Hypothalamus (tissue), 51 donors: ENCODE results near the gene CRYBG2.
A peak's percentile ranks its signal among the peaks of the same experiment; 100 is the strongest.

ENCODE experiments used
- DNase-seq, 51 donors: peaks; one replicate each; lab custom pipeline; 2025; lab: John Stamatoyannopoulos, UW

CRYBG2 gene

GRCh38 chr1:26370591-26371382 is 16.9 kb upstream of the CRYBG2 start:
- DNase-seq: no peak

DNA sequence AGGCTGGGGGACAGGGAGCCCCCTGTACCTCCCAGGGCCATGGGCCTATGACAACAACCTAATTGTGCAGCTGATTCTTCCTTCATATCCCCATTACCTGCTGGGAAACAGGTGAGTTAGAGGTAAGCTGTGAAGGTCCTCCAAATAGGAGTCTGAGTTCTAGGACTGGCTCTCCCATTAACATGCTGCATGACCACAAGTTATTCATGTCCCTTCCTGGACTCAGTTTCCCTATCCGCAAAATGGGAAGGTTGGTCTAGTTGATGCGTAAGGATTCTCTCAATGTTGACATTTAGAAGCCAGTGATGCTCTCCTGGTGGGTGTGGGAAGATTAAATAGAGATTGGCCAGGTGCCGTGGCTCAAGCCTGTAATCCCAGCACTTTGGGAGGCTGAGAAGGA is 14.6 kb upstream of the CRYBG2 start:
- no peak for DNase-seq

DNA sequence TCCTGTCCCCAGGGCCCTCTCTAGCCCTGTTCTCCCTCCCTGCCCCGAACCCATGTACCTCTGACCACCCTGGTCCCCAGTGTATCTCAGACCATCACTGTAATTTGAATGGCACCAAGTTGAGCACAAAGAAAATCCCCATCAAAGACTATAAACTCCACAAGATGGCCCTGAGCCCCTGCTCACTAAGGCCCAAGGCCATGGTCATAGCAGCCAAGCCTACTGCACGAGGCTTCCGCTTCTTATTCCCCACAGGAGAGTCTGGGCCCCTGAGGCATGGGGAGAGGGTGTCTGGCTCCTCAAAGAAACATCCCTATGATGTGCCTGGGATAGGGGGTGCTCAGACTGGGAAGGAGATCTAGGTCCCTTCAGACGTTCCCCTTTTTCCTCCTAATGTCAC is 14.1 kb upstream of the CRYBG2 start:
- DNase-seq: no peak

- DNase-seq: no peak
Measured at GRCh38 chr1:26367441-26367840, 13.5 kb upstream of the CRYBG2 start.

GRCh38 chr1:26364956-26365355 is 11.0 kb upstream of the CRYBG2 start:
- DNase-seq: peak in 6 of 51 donors; percentile 2 to 16 (median 10)

DNA sequence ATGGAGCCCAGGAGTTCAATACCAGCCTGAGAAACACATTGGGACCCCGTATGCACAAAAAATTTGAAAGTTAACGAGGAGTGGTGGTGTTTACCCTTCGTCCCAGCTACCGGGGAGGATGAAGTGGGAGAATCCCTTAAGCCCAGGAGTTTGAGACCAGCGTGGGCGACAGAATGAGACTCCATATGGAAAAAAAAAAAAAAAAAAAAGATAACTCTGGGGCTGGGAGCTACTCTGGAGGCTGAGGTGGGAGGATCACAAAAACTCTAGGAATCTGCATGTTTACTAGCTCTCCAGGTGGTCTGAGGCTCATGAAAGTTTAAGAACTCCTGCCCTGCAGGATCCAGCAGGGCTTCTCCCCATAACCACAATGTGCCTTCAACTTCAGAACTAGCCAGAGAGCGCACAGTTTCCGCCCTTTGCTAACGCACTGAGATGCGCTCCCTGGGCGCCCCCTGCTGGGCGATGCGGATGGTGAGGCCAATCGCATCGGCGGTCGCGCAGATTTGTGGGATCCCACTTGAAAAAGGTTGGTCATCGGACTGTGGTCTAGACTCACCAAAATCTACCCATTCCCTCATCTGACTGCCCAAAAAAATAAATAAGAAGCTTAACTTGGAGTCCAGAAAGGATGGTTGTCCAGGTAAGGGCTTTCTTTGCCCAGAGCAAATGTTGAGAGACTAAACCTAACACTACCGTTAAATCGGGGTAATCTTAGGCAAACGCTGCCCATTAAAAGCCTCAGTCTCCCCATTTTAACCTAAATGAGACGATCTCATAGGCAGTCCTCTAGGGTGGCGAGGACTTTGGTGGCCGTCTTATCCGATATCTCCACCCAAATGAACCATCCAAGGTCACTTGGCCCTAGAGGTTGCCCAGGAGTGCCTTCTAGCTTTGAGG is 9.9 kb upstream of the CRYBG2 start:
- DNase-seq: peak in 33 of 51 donors; percentile 1 to 76 (median 19)

GRCh38 chr1:26362331-26362730 is 8.4 kb upstream of the CRYBG2 start:
- no peak for DNase-seq

GRCh38 chr1:26361605-26362122 is 7.7 kb upstream of the CRYBG2 start:
- DNase-seq: no peak

GRCh38 chr1:26360807-26361604 is 7.1 kb upstream of the CRYBG2 start:
- no peak for DNase-seq

- no peak for DNase-seq
Measured at GRCh38 chr1:26359981-26360806, 6.3 kb upstream of the CRYBG2 start.

DNA sequence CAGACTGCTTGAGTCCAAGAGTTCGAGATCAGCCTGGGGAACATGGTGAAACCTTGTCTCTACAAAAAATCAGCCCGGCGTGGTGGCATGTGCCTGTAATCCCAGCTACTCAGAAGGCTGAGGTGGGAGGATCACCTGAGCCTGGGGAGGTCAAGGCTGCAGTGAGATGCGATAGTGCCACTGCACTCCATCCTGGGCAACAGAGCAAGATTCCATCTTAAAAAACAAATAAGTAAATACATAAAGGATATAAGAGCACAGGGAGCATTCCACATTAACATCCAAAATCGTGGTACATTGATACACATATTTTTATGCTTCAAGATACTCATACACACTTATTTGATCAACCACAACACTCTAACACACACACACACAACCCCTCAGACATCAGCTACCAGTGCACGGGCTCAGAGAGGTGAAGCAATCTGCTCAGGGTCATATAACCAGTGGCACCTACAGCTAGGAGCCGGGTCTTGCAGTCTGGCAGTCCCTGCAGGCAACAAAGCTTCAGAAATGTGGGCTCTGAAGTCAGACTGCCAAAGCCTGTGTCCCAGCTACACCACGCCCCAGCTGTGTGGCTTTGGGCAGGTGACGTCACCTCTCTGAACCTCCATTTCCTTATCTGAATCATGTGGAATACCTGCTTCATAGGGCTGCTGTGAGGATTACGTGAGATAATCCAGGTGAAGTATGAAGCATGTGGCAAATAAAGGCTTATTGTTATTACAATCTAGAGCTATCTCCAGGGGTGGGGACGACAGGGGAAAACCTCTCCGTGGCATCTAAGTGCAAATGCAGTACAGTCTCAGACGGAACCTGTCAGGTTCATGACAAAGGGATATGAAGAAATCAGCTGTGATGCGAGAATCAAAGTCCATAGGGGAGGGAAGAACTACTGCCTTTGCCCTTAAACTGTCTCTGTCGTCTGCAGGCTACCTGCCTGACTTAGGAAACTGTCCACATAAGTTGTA is 4.8 kb upstream of the CRYBG2 start:
- no peak for DNase-seq

DNA sequence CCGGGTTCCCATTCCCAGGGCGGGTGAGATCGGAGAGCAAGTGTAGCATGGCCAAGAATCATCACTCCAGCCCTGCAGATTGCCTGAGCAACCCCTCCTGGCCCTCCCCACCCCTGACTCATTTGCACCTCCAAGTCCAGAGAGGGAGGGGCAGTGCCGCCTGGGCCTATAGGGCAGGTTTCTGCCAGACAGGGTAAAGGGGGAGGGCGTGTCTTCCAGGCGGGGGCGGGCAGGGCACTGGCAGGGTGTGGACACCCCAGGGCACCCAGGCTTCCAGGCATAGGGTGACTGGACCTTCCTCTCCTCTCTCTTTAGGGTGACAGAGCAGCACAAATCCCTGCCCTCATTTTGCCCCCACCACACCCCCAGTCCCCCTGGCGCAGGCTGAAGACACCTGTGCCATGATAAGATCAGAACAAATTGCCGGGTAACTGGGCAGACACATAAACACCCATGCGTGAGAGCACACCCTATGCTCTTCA is 3.2 kb upstream of the CRYBG2 start:
- no peak for DNase-seq

DNA sequence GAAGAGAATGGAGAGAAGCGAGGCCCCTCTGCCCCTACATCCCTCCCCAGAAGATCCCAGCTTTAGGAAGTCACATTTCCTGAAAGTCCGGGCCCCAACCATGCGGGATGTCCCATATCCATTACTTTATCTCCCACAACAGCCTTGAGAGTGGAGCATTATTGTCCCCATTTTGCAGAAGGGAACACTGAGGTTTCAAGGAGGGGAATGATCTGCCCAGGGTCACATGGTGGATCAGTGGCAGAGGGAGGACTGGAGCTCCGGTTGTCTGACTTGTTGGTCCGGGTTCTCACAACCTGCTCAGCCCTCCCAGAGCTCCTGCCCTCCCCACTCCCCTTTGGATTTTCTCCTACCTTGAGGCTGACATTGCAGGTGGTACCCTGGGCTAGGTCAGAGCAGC is 2.2 kb upstream of the CRYBG2 start:
- no peak for DNase-seq

DNA sequence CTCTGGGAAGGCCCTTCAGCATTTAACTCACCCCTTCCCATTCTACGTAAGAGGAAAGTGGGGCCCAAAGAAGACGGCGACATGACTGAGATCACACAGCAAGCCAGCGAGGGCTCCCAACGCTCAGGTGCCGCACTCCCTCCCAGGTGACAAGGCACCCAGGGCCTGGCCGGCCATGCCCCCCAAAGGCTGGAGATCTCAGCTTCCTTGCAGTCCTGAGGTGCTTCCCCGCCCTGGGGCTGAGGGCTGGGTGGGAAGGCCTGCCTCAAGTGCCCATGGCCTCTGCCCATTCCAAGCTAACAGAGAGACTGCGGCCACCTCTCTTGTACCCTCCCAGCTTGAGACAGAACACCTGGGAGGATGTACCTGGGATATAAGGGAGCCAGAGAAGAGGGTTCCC is 1.0 kb upstream of the CRYBG2 start:
- DNase-seq: no peak

DNA sequence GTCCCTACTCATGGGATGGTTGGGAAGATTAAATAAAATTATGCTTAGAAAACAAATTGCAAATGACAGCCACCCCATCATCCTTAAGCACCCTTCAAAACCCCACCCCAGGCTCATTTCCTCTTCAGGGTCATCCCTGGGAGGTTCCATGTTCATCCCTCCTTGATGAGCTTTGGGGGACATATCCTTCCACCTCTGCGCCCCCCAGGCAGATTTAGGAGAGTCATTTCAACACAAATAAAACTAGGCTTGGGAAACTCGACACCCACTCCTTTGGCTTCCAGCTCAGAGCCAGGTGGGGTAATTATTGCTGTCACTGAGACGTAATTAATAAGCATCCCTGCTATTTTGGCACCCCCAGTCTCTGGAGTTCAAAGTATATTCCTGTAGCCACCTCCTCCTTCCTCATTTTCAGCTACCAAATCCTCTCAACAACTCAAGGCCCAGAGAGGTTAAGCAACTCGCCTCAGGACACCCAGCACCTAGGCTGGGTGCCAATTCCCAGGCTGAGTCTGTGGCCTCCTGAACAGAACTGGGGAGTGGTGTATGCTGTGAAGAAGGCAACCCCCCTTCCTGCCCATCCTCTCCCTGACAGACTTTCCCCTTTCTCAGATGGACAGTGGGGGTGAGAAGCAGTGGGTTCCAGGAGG is 595 bp downstream of the CRYBG2 start:
- no peak for DNase-seq

GRCh38 chr1:26352338-26352679 is 1.6 kb downstream of the CRYBG2 start:
- no peak for DNase-seq

DNA sequence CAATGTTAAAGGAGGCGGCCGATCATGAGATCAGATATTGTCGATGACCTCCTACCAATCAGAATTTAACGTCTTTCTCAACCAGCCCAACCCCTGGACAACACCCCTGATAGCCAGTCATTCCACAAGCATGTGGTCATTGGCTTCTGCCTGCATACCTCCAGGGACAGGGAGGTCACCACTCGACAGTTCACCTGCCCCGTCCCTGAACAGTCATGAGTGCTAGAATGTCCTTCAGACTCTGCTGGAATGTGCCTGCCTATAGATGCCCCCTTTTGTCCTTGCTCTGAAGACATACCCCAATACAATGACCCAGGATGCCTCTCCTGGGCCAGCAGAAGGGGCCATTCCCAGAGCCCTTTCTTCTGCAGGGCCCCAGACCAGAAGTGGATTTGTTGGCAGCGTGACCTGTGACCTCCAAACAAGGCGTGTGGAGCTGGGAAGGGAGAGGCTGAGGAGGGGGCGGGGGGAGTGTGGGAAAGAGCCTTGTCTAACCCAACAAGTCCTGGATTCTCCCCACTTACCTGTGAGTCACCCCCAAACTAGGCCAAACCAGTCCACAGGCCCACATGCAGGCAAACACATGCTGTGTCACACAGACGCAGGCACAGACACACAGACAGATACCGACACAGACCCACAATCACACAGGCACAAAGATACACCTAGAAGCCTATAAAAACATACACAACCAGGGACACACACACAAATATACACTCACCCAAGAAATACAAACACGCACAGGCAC is 2.2 kb downstream of the CRYBG2 start:
- DNase-seq: no peak
